Left colon (tissue), 2 donors: ENCODE measurements around the gene MRPL42. TPM values are rescaled to one million over a fixed set of nuclear protein-coding genes. Genes with fewer than 3 reads are reported as not detected.
A peak's percentile ranks its signal among the peaks of the same experiment; 100 is the strongest.
"Not testable (repeated sequence)": the region's sequence is repeated elsewhere in the genome, so short reads cannot be mapped to it uniquely, and the experiment has no call there.

Experiments
- ATAC-seq: fragments of 200-7000 bp; cut with Tn5 transposase; one replicate; pipeline ENCODE4 v1.9.1; 2020; ENCODE audit warnings: mild to moderate bottlenecking, moderate library complexity
- DNase-seq, 2 donors: peaks; one replicate each; pipeline ENCODE4 v3.0.0-alpha.2; 2020
- intact Hi-C, 2 donors: fragments of 100-400 bp; cut with DNase I in 1 of 2; cut with micrococcal nuclease in 1 of 2; formaldehyde crosslinking; loops; one replicate each; pipeline versions ENCODE4 v1.11.2 to v1.14.0; 2022; cut with DNase I, micrococcal nuclease
- long read RNA-seq: library from polyadenylated mRNA; unstranded; transcript quantifications from one replicate; pipeline ENCODE4 v2.0.0, GENCODE V29; 2021
- total RNA-seq, 2 donors: library from RNA; stranded (reverse); fragmentation: NEBNext Ultra II Directional; extraction: Animal tissue kit (Norgen Biotek cat#: 25700); gene quantifications; one replicate each; pipeline ENCODE4 v1.2.1, GENCODE V29; 2021
- donor health status: DM: no; HTN: no; CAD: no.
- donor health status: DM: yes; HTN: yes; CAD: no.

The MRPL42 gene
- 10 to 100 TPM; 58.2 to 65.1 TPM for total RNA-seq
- long read RNA-seq, full-length matches to known transcripts, result 67 of 77 reads
- long read RNA-seq, partial matches to known transcripts, result 0 of 77 reads
- long read RNA-seq, other reads (novel, unspliced or antisense), result 10 of 77 reads

DNA sequence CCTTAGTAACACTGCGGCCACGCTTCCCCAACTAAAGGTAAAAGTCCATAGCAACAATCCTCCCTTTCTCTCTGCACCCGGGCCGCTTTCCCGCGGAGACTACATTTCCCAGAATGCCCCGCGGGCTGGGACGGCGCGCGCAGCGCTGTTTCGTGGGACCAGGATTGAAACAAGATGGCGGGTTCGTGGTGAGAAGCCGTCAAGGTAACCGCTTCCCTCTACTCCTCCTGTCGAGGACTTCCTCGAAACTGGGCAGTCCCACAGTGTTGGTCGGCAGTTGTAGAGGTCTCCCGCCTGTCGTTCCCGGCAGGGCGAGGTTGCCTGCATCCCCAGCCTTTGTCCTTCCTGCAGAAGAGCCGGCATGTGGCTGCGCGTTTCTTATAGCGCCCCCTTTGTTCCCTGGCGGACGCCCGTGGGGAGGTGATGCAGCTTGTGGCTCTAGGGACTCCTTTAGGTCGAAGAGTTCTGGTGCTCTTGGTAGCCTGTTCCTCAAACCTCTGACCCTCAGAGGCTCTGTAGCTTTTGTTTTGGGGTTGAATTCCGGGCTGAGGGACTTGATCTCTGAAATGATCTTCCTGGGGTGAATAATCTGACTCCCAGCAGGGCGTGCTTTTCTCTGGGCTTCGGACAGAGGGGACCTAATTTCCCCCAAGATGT is at the start of gene MRPL42:
Gene MRPL42, plus strand, starts transcription at position 164 of the 657 bp plus-strand sequence. CDS start 1,772 bp downstream, outside the sequence.
- ATAC-seq (peak; percentile 97), DNase-seq (peak; percentile 85 to 94)
- intact Hi-C loops, result no loop called here

DNA sequence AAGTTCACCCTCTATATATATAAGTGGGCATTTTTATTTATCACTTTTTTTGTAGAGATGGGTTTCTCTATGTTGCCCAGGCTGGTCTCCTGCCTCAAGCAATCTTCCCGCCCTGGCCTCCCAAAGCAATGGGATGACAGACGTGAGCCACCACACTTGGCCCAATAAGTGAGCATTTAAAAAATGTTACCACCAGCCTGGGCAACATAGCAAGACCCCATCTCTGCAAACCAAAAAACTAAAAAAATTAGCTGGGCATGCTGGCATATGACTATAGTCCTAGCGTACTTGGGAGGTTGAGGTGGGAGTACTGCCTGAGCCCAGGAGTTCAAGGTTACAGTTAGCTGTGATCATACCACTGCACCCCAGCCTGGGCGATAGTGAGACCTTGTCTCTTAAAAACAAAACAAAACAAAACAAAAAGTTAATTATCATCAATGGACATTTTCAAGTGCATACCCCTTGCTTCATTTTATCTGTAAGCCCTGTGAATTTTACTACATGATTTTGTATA is 49.3 kb upstream of the MRPL42 start:
- DNase-seq, result no peak
- ATAC-seq, result no peak
- intact Hi-C loops, result no loop called here

DNA sequence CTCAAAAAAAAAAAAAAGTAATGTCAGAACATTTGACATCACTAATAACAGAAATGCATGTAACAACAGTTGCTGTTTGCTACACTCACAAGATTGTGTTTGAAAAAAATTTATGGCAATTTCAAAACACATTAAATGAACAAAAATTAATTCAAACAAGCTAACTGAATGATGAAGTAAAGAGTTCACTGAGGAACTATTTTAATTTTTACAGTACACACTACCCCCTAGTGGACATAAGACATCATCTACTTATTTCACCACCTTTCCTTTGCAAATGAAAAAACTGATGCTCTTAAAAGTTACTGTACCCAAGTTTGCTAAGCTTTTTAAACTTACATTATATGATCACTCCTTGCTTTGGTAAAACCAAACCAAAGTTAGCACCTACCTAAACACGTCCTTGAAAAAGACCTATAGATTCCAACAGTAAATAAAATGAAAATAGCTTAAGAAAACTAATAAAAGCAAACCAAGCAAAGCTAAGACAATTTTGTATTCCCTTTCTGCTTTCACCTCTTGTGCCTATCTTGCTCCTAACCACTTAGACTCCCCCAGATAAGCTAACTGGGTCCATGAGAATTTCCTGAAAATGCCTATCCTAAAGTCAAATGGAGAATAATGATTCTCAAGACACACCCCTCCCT is 47.8 kb upstream of the MRPL42 start:
- intact Hi-C loops, result no loop called here
- ATAC-seq (peak; percentile 76), DNase-seq (no peak)

DNA sequence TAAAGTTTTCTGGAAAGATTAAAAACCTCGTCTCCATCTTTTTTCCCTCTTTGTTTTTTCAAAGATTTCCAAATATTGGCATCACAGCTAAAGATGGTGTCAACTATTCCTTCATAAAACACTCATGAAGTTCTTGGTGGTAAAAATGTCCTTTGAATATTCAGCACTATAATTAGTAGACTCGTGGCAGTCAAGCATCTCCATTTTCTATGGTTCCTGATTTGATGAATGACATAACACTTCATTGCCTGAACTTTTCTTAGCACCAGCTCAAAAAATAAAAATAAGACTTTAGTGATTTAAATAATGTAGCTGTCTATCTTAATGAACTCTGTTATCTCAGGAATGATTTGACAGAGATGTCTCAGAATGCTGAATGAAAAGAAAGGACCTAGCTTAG is 45.3 kb upstream of the MRPL42 start:
- ATAC-seq, result no peak
- intact Hi-C loops, result no loop called here
- no peak for DNase-seq

DNA sequence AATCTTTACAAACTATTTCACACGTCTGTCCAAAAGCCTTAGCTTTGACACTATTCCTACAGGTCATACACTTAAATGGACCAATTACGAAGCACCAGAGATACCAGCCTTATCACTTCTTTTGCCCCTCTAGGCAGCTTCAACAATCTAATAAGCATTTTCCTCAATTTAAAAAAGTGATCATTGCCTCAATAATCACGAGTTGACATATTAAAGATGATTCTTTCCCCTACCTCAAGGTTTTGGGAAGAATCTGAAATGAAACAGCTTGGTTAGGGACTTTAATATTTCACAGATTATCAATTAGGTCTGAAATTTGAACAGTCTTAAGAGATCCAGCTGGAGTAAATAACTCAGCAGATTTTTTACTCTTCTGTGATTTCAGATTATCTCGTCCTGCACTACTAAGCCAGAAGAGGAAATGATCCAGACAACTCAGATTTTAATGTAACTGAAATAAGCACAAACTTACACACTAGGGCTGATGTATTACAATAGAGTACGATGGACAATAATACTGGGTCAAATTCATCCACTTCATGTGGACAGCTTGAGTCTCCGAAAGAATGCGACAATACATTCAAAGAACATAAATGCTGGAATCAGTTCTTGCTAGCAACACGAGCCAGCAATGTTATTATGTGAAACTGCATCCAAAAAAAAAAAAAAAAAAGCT is 41.4 kb upstream of the MRPL42 start:
- intact Hi-C loops, result no loop called here
- ATAC-seq (no peak), DNase-seq (no peak)

DNA sequence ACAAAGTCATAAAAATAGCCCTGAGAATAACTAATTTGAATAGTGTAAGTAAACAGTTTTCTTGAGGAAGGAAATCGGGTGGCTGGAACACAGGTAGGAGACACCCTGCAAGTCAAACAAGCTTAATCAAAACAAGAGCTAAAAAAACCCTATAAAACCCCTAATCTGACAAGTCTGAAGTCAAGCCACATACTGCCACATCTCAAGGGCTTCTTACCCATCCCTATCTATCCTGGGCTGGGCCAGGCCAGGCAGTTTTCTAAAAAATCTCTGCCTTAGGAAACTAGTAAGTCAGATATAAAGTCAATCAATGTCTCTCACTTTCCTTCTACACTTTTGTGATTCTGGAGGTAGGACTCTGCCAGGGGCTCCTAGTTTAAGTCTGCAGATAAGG is 40.9 kb upstream of the MRPL42 start:
- ATAC-seq, result peak; percentile 42
- DNase-seq, result no peak
- intact Hi-C loops, result no loop called here

DNA sequence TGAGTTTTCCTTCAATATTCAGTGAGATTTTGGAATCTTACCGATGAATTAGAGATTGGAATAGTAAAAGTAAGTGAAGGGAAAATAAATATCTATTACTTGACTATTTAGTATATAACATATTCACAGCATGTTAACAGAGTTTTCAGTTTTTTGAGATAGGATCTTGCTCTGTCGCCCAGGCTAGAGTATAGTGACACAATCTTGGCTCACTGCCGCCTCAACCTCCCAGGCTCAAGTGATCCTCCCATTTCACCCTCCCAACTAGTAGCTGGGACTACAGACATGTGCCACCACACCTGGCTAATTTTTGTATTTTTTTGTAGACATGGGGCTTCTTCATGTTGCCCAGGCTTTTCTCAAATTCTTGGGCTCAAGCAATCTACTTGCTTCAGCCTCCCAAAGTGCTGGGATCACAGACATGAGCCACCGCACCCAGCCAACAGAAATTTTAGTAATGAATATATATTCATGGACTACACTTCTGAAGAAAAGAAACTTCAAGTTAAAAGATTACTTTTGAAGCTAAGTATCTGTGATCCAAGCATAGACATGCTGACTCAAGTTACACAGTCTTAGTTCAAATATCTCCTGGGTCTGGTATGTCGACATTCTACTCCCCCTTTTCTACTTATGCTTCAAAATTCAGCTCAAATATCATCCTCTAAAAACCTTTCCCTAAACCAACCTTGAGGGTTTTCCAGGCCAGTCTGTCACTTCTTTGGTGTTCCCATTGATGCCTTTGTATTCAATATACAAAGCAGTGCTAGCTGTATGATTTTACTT is 39.3 kb upstream of the MRPL42 start:
- DNase-seq (no peak), ATAC-seq (no peak)
- intact Hi-C loops, result no loop called here

DNA sequence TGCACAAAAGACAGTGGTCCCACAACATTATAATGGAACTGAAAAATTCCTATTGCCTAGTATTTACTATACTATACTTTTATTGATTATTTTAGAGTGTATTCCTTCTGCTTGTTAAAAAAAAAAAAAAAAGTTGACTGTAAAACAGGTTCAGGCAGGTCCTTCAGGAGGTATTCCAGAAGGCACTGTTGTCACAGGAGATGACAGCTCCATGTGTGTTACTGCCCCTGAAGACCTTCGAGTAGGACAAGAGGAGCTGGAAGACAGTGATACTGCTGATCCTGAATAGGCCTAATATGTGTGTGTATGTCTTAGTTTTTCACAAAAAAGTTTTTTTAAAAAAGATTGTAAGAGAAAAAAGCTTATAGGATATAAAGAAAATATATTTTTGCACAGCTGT is 37.9 kb upstream of the MRPL42 start:
- intact Hi-C loops, result no loop called here
- DNase-seq, result no peak
- no peak for ATAC-seq

DNA sequence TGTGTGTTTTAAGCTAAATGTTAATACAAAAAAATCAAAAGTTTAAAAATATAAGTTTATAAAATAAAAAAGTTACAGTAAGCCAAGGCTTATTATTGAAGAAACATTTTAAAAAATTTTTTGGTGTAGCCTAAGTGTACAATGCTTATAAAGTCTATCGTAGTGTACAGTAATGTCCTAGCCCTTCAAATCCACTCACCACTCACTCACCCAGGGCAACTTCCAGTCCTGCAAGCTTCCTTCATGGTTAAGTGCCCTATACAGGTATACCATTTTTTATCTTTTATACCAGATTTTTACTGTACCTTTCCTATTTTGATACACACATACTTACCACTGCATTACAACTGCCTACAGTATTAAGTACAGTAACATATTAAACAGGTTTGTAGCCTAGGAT is 37.5 kb upstream of the MRPL42 start:
- intact Hi-C loops, result no loop called here
- DNase-seq, result no peak
- ATAC-seq, result no peak

DNA sequence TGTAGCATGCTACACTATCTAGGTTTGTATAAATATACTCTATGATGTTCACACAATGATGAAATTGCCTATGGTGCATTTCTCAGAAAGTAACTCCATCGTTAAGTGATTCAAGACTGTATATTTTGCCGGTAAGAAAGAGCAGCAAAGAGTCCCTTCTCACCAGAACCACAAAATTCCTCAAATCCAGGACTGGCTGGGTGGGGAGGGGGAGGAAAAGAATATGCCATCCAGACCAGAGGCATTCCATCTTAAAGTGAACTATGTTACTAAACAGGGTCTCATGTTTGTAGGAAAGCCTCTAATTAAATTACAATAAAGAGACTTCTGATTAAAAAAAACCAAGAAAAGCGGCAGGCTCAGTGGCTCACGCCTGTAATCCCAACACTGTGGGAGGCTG is 37.0 kb upstream of the MRPL42 start:
- DNase-seq, result no peak
- intact Hi-C loops, result no loop called here
- ATAC-seq, result no peak

DNA sequence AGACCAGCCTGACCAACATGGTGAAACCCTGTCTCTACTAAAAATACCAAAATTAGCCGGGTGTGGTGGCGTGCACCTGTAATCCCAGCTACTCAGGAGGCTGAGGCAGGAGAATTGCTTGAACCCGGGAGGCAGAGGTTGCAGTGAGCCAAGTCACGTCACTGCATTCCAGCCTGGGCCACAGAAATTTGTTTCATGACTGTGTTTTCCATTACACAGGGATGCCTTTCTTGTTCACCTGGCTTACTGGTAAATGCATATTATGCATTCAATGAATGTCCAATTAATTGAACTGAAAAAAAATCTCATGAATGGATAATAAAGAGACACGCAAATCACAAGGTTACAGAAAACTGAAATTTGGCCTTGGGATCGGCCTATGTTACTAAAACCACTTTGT is 35.3 kb upstream of the MRPL42 start:
- DNase-seq, ATAC-seq, intact Hi-C loops: not testable (repeated sequence)

DNA sequence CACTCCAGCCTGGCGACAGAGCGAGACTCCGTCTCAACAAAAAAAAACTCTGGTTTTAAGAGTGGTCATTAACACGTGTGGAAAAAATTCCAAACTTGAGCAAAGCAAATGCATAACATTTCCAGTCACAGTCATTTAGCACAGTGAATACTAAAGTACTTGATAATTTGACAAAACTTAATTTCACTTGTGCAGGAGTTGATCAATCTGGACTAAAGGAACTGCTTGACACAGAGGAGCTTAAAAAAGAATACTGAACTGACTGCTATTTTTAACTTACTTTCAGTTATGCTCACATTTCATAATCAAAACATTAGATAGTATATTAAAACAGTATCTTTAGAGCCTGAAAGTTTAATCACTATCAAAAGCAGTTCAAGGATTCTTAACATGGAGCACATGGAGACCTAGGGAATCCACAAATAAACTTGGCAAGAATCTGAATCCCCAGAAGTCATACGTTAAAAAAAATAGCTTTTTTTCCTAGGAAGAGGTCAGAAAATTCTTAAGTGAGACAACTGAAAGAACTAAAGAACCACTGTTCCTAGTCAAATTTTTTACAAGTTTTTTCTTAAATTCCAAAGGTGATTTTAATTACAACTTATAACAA is 33.0 kb upstream of the MRPL42 start:
- no peak for ATAC-seq
- intact Hi-C loops, result no loop called here
- DNase-seq, result no peak

DNA sequence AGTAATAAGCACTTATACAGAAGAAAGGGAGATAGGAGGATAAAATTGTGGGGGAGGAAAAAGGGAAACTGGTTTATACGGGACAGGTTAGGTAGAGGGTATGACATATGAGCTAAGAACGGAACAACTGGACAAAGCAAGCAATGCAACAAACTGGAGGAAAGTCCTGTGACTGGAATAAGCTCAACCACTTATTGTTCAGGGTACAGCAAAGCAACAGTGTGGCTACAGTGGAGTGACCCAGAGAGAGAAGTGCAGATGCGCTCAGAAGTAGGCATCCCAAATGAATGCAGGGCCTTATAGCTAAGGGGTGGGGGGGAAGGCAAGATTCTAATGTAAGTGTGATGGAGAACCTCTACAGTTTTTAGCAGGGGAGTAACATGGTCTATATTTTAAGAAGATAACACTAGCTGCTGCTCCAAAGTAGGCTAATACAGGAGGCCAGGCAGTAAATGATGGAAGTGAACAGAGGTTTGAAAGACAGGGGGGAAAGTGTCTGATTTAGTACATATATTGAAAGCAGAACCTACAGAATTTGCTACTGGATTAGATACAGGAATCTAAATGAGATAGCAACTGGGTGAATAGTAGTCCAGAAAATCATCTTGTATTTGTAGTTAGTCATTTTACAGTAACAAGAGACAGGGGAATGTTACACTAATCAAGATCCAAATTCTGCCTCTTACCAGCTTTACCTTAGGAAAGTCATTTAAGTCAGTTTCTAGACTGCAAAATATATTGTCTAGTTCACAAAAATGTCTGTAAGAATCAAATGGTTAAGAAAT is 28.9 kb upstream of the MRPL42 start:
- DNase-seq (no peak), ATAC-seq (no peak)
- intact Hi-C loops, result no loop called here

DNA sequence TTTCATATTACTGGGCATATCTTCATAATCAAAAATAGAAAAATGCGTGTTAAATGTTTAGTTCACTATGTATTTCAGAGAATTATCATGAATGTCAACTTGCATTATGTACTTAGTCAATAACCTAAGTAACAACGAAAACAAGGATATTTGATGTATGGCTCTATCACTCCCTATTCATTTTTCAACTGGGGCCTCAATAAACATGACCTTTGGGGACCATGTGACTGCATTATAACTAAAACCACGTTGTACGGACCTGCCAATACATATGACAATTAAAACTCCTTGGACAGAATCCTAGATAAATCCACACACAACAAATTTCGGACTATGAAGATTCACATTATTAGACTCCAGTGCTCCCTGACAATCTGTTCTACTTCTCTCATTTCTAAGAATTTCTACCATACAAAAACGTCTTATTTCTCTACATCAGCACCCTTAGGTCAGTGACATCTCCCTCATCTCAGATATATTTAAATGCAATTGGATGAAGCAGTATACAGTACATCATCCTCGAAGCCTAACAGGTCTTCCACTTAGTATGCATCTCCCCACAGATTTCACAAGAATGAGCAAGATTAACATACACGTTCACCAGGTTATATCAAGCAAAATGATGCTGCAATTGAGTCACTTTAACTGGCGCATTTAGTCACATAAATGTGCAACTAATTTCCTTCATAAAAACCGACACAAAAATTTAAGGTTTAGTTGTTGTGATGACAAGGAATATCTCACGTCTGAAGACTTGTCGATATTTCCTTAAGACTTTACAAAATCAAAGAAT is 27.1 kb upstream of the MRPL42 start:
- intact Hi-C loops, result no loop called here
- DNase-seq (no peak), ATAC-seq (no peak)

DNA sequence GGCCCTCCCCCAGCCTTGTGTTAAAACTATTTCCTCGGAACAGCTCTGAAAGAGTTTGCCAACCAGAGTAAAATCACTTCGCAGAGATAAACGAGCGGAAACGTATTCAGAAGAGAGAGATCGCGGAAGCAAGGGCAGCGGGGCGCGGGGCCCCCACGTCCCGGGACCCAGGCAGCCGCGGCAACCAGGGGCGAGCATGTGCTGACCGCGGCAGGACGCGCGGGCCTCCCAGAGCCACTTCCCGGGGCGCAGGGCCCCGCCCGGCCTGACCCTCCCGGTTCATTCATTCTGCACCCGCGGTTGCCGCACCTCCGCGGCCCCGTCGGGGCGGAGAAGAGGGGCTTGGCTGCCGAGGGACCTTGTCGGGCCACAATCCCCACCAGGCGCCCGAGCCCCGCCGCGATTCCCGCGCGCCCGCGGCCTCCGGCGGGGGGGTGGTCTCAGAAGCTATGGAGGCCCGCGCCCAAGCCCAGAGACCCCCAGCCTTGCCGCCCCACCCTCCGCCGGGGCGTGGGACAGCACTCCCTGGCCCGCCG is 26.2 kb upstream of the MRPL42 start:
- intact Hi-C loops, result no loop called here
- peak; percentile 48 for ATAC-seq

DNA sequence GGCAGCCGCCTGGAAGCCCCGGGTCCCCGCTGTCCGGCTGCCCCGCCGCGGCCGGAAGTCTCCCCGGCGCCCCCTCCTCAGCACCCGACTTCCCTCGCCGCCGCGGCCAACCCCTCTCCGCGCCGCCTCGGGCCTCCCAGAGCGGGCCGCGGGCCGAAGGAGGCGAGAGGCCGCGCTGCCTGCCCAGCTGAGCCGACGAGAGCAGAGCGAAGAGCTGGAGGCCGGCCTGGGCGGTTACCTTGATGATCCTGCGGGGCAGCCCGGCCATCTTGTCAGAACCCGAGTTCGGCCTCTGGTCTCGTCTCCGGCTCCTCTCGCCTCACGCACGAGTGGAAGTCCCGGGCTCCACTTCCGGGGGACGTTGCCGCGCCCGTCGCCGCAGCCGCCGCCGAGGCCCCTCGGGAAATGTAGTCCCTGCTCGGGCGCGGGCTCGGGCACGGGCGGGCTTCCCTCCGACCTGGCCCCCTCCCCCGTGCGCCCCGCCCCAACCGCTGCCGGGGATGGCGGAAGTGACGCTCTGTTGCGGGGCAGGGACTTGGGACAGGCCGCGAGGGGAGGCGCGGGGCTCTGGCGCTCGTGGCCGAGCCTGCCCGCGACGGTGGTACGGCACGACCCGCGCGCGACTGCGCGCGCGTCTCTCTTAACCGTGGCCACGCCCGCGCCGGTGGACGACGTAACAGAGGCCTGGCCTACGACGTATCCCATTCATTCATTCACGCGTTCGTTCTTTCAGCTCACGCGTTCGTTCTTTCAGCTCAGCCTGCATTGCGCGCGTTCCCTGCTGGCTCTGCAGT is 25.5 kb upstream of the MRPL42 start, which contains the start of gene UBE2N:
Gene UBE2N, minus strand, starts transcription at position 331 of the 794 bp plus-strand sequence. Its CDS starts 63 bp downstream, at position 268.
- intact Hi-C loops, result no loop called here

More for the DNA sequence above, 26.2 kb upstream of the MRPL42 start:
- DNase-seq, result peak; percentile 37 to 69

More for the DNA sequence above, 25.5 kb upstream of the MRPL42 start, which contains the start of gene UBE2N:
- ATAC-seq (peak; percentile 88), DNase-seq (peak; percentile 96 to 98)
